ENCODE measurements around the gene RXRA. TPM values are rescaled to one million over a fixed set of nuclear protein-coding genes. Genes with fewer than 3 reads are reported as not detected.
A peak's percentile ranks its signal among the peaks of the same experiment; 100 is the strongest.

RXRA gene
- total RNA-seq, 2 donors from 2014 or later = 68.2 to 72.0 TPM

DNA sequence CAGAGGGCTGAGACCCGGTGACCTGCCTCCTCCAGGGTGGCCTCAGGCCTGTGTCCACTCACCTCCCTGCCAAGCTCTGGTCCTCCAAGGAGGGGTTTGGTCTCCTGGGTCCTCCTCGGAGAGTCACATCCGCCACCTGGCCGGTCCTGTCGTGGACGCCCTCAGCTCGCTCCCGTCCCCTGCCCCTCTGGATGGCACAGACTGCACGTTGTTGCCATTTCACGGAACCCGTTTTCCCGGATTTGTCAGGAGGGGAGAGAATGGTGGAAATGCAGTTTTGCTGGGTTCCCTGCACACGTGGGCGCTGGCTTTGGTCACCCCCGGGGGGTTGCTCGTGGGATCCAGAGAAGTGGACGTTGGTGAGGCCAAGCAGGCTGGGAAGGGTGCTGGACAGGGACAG lies 62.7 kb downstream of the RXRA start:
- Histone ChIP-seq H3K4me1 (peaks cover 17% of the 10 kb centered on the region), H3K4me3 (no peak overlapping the region), H3K27ac (no peak overlapping the region), H3K36me3 (no peaks in the 10 kb centered on the region), H3K9me3 (no peaks in the 10 kb centered on the region), H3K27me3 (no peaks in the 10 kb centered on the region), H3K9ac (ENCODE audit: low read depth in 2 of 2, low read length in 2 of 2) (no peak overlapping the region)
- no peak for DNase-seq
- TF ChIP-seq, protein P1, sequence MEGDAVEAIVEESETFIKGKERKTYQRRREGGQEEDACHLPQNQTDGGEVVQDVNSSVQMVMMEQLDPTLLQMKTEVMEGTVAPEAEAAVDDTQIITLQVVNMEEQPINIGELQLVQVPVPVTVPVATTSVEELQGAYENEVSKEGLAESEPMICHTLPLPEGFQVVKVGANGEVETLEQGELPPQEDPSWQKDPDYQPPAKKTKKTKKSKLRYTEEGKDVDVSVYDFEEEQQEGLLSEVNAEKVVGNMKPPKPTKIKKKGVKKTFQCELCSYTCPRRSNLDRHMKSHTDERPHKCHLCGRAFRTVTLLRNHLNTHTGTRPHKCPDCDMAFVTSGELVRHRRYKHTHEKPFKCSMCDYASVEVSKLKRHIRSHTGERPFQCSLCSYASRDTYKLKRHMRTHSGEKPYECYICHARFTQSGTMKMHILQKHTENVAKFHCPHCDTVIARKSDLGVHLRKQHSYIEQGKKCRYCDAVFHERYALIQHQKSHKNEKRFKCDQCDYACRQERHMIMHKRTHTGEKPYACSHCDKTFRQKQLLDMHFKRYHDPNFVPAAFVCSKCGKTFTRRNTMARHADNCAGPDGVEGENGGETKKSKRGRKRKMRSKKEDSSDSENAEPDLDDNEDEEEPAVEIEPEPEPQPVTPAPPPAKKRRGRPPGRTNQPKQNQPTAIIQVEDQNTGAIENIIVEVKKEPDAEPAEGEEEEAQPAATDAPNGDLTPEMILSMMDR (IDR thresholded peaks at IDR 0.05) = no peak
- intact Hi-C loops (cut with DNase I) = no loop called here

DNA sequence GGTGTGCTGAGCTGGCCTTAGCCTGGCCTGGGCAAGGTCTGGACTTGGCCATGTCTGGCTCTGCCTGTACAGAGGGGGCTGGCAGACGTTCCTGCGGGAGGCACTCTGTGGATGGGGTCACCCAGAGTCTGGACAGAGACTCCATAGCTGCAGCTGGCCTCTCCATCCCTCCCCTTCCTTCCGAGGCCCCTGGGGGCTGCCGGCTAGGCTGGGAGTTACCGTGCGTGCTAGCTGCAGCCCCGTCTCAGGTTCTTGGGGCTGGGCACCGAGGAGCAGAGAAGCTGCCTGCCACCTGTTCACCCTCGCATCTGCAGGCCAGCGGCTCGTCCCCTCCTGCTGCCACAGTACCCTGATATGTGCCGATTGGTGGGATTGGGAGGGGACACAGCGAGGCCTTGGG lies 63.4 kb downstream of the RXRA start:
- Histone ChIP-seq H3K36me3 (no peaks in the 10 kb centered on the region), H3K27ac (no peak overlapping the region), H3K9me3 (no peaks in the 10 kb centered on the region), H3K27me3 (no peaks in the 10 kb centered on the region), H3K4me3 (no peak overlapping the region), H3K4me1 (peaks cover 17% of the 10 kb centered on the region), H3K9ac (ENCODE audit: low read depth in 2 of 2, low read length in 2 of 2) (no peak overlapping the region)
- TF ChIP-seq, protein P1 (IDR thresholded peaks at IDR 0.05) = no peak
- intact Hi-C loops (cut with DNase I) = no loop called here
- no peak for DNase-seq

DNA sequence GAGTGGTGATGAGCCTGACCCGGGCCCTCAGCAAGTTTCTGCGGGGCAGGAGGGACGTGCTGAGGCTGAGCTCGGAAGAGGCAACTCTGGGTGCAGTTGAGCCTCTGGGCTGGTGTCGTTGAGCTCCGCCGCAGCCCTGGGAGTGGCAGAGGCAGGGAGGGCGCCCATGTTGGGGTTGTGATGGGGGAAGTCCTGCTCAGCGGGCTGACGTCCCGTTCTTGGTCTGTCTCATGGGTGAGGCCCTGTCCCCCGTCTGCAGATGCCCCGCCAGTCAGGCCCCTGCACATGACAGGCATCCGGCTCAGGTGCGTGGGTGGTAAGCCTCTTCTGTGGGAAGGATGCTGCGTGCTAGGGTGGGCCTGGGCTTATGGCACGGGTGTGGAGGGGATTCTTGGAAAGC lies 64.3 kb downstream of the RXRA start:
- Histone ChIP-seq H3K27ac (no peak overlapping the region), H3K27me3 (no peaks in the 10 kb centered on the region), H3K9me3 (no peaks in the 10 kb centered on the region), H3K4me1 (peaks cover 17% of the 10 kb centered on the region), H3K4me3 (no peak overlapping the region), H3K9ac (ENCODE audit: low read depth in 2 of 2, low read length in 2 of 2) (peak overlapping the region in 1 of 2 donors; percentile 35), H3K36me3 (no peaks in the 10 kb centered on the region)
- no peak for DNase-seq
- TF ChIP-seq, protein P1 (IDR thresholded peaks at IDR 0.05) = no peak
- intact Hi-C loops (cut with DNase I) = no loop called here

DNA sequence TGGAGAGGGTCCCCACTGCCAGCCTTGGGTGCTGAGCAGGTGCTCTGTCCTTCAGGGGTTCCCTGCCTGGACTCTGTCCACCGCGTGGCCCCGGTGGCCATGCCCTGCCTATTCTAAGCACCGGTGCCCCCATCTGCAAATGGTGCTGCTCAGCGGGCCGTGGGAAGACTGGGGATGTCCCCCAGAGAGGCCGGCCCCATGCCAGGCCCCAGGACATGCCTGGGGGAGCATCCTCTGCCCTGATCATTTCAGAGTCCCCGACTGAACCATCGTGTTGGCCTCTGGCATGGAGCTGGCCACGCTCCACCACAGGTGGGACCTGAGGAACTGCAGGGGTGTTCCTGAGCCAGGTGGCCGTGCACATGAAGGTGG lies 64.7 kb downstream of the RXRA start:
- Histone ChIP-seq H3K27ac (no peak overlapping the region), H3K4me1 (peaks cover 16% of the 10 kb centered on the region)
- DNase-seq = no peak

DNA sequence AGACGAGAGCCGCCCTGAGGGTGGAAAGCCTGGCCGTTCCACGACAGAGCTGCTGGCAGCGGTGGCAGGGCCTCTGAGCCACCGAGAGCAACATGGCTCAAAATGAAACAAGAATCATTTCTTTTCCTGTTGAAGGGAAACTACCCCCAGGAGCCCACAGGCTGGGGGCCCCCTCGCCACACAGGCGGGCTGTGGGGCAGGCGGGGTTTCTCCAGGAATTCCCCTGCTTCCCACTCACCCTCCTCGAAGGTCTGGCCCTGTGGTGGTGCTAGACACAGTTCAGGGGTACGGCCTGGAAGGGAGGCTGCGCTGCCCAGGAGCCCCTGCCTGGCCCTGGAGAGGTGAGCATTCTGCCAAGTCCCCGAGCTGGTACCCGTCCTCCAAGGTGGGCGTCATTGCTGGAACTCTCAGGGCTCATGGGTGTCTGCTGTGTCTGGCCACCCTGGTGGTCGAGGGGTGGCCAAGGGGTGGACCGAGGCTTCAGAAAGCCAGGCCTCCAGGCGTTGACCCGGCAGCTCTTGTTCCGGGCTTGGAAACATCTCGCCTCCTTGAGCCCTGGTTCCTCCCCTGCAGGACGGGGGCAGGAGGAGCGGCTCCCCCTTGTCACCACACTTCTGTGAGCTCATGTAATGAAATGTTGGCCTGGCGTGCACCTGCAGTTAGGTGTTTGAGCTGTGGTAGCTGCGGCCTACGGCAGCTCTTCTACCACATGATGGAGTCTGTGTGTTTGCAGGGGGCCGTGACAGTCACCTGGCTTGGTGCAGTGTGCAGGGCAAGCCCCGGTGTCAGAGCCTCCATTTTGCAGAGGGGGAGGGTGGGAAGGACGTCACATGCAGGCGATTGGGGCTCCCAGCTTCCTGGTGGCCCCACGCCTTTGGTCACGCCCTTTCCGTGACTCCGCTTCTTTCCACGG lies 65.3 kb downstream of the RXRA start:
- Histone ChIP-seq H3K36me3 (no peaks in the 10 kb centered on the region), H3K27me3 (no peaks in the 10 kb centered on the region), H3K4me3 (peak overlapping the region; percentile 7), H3K27ac (no peak overlapping the region), H3K4me1 (peaks cover 9% of the 10 kb centered on the region), H3K9ac (ENCODE audit: low read depth in 2 of 2, low read length in 2 of 2) (peak overlapping the region; percentile 19 to 50), H3K9me3 (no peaks in the 10 kb centered on the region)
- TF ChIP-seq, protein P1 (IDR thresholded peaks at IDR 0.05) = no peak
- no peak for DNase-seq
- intact Hi-C loops (cut with DNase I) = no loop called here

More for the DNA sequence above, 64.7 kb downstream of the RXRA start:
- Histone ChIP-seq H3K27me3 (no peaks in the 10 kb centered on the region), H3K36me3 (no peaks in the 10 kb centered on the region), H3K9me3 (no peaks in the 10 kb centered on the region), H3K9ac (ENCODE audit: low read depth in 2 of 2, low read length in 2 of 2) (peak overlapping the region; percentile 19 to 50), H3K4me3 (no peak overlapping the region)
- intact Hi-C loops (cut with DNase I) = no loop called here
- TF ChIP-seq, protein P1 (IDR thresholded peaks at IDR 0.05) = no peak
